ENCODE data around the gene ASTN2.

DNA sequence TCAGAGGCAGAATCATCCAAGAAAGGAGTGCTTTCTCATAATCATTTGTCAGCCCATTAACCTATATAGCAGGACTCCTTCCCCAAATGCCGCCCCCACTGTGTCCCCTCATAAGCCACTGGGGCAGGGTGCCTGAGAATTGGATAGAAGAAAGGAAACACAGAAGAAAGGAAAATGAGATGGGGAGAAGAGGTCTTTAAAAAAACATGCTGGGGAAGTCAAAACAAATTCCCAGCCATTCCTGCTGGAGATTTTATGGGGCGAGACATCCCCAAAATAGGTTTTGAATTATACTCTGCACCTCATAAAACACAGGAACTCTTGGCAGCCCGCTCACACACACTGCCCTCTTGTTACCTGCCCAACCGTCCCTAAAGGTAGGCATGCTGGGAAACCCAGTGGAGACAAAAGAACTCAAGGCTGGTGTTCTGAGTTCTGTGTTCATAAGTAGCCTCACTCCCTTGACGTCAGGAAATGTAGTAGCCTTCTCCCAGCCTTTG, 19.7 kb downstream of the ASTN2 start:
- TF ChIP-seq, protein P1, sequence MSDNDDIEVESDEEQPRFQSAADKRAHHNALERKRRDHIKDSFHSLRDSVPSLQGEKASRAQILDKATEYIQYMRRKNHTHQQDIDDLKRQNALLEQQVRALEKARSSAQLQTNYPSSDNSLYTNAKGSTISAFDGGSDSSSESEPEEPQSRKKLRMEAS (IDR thresholded peaks at IDR 0.05): no peak
- TF ChIP-seq, protein P2, sequence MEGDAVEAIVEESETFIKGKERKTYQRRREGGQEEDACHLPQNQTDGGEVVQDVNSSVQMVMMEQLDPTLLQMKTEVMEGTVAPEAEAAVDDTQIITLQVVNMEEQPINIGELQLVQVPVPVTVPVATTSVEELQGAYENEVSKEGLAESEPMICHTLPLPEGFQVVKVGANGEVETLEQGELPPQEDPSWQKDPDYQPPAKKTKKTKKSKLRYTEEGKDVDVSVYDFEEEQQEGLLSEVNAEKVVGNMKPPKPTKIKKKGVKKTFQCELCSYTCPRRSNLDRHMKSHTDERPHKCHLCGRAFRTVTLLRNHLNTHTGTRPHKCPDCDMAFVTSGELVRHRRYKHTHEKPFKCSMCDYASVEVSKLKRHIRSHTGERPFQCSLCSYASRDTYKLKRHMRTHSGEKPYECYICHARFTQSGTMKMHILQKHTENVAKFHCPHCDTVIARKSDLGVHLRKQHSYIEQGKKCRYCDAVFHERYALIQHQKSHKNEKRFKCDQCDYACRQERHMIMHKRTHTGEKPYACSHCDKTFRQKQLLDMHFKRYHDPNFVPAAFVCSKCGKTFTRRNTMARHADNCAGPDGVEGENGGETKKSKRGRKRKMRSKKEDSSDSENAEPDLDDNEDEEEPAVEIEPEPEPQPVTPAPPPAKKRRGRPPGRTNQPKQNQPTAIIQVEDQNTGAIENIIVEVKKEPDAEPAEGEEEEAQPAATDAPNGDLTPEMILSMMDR (IDR thresholded peaks at IDR 0.05 in 2 of 3, conservative IDR thresholded peaks at IDR 0.05 in 1 of 3; ENCODE audit: borderline replicate concordance in 1 of 3, insufficient read depth in 1 of 3, low read depth in 2 of 3, low read length in 2 of 3): no peak
- TF ChIP-seq POLR2A (IDR thresholded peaks at IDR 0.05; ENCODE audit: borderline replicate concordance, extremely low read depth, insufficient read depth, insufficient read length) (no peak), EZH2 (IDR thresholded peaks at IDR 0.05) (no peak), POLR2AphosphoS5 (IDR thresholded peaks at IDR 0.05; ENCODE audit: low read depth, low read length) (no peak)
